Measurements from ENCODE around the gene HEBP2. TPM values are rescaled to one million over a fixed set of nuclear protein-coding genes. Genes with fewer than 3 reads are reported as not detected.
A peak's percentile ranks its signal among the peaks of the same experiment; 100 is the strongest.
"Not testable (repeated sequence)": the region's sequence is repeated elsewhere in the genome, so short reads cannot be mapped to it uniquely, and the experiment has no call there.

HEBP2 gene, protein sequence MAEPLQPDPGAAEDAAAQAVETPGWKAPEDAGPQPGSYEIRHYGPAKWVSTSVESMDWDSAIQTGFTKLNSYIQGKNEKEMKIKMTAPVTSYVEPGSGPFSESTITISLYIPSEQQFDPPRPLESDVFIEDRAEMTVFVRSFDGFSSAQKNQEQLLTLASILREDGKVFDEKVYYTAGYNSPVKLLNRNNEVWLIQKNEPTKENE
- 10 to 100 TPM; 32.9 to 50.4 TPM for total RNA-seq
- 51.5 to 100 reads per million in 2 donors for total RNA-seq

DNA sequence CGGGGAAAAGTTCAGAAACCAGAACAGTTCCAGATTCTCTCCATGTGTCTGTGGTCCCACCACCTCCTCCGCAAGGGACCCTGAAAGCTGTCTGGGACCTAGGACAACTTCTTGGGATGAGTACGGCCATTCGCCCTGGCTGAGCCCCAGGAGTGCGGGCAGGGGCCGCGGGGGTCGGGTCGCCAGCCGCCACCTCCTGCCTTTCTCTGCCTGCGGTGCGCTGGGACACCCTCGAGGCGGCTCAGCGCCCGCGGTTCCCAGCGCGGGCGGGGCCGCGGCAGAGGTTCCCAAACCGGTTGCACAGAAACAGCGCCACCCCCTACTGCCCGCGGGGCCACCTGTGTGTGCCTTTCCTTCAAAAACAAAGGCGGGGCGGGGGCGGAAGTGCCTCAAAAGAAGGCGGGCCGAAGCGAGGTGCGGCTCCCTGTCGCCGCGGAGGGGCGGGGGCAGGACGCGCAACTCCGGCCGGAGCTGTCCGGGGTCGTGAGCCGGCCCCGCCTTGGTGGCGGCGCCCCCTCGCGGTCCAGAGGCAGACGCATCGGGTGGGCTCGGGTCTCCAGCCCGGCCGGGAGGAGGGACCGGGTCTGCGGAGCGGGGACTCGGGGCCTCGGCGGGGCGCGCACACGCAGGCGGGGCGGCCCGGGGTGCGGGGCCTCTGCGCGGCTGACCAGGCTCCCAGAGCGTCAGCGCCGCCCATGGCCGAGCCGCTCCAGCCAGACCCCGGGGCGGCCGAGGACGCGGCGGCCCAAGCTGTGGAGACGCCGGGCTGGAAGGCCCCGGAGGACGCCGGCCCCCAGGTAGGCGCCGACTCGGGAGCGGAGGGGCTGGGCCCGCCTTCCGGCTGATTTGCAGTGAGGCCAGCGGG is at the start of gene HEBP2:
TSS of gene HEBP2 (plus strand) at position 423 of the 865 bp plus-strand sequence. CDS start at position 696, 273 bp downstream.
- H3K9me3 ChIP-seq (ENCODE audit: control insufficient read depth, low read length, poor library complexity, severe bottlenecking) = no peaks in the 10 kb centered on the region
- Mint-ChIP-seq H3K36me3 (ENCODE audit: low read depth) (peaks cover 8% of the 10 kb centered on the region), H3K4me1 (peaks cover 17% of the 10 kb centered on the region), H3K4me3 (peak within 1 kb of the TSS; percentile 83), H3K27me3 (no peaks in the 10 kb centered on the region), H3K27ac (peak within 1 kb of the TSS; percentile 80)
- DNase-seq (peak; percentile 84 to 91 (median 90)), ATAC-seq (peak; percentile 94)

DNA sequence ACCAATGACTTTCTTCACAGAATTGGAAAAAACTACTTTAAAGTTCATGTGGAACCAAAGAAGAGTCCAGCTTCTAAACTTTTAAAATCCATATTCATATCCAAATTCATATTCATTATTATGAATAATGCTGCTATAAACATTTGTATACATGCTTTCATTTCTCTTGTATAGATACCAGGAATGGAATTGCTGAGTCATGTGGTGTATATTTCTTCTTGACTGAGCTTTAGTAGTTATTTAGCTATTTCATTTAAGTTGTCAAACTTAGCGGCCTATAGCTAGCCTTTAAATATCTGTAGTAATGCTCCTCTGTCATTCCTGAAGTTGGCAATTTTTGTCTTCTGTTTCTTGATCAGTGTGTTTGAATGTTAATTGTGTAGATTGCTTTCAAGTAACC is 46.1 kb upstream of the HEBP2 start:
- H3K27me3 Mint-ChIP-seq = peaks cover 29% of the 10 kb centered on the region
- no peaks in the 10 kb centered on the region for H3K36me3 Mint-ChIP-seq (ENCODE audit: low read depth)
- no peaks in the 10 kb centered on the region for H3K9me3 ChIP-seq (ENCODE audit: control insufficient read depth, low read length, poor library complexity, severe bottlenecking)
- H3K4me1 Mint-ChIP-seq = no peaks in the 10 kb centered on the region
- DNase-seq = no peak
- no peak overlapping the region for H3K27ac Mint-ChIP-seq
- ATAC-seq = no peak
- H3K4me3 Mint-ChIP-seq = no peak overlapping the region

DNA sequence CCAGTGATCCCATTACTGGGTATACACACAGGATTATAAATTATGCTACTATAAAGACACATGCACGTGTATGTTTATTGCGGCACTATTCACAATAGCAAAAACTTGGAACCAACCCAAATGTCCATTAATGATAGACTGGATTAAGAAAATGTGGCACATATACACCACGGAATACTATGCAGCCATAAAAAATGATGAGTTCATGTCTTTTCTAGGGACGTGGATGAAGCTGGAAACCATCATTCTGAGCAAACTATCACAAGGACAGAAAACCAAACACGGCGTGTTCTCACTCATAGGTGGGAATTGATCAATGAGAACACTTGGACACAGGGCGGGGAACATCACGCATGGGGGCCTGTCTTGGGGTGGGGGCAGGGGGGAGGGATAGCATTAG is 35.3 kb upstream of the HEBP2 start:
- ATAC-seq; H3K9me3 ChIP-seq (ENCODE audit: control insufficient read depth, low read length, poor library complexity, severe bottlenecking); H3K36me3 Mint-ChIP-seq (ENCODE audit: low read depth); H3K4me3 Mint-ChIP-seq; H3K4me1 Mint-ChIP-seq; H3K27ac Mint-ChIP-seq; DNase-seq: not testable (repeated sequence)
- H3K27me3 Mint-ChIP-seq = peaks cover 31% of the 10 kb centered on the region

DNA sequence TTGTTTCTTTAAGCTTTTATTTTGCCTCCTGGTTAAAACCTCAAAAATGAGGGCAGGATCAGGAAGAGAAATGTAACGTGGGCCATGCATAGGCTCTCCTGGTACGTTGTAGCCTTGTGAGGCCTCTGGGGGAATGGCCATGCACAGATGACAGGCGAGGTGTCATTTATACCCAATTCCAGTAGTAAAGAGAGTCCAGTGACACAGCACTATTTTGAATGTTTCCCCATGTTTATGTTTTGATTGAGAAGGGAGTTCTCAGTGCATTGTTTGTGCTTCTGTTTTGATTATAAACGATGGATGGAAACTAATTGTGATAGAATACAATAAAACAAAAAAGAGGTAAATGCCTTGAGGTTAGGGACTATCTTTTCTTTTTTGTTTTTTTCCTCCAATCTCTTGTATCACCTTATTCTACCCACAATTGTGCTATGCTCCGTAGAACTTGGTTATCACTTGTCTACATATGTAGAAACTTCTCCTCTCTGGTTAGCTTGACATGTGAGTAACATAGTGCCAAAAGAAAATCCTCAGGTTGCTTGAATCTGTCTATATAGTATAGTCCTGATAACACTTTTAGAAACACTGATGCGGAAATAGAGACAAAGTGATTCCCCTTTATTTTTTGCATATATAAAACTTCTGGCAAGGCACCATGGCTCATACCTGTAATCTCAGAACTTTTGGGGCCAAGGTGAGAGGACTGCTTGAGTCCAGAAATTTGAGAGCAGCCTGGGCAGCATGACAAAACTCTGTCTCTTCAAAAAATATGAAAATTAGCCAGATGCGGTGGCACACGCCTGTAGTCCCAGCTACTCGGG is 33.2 kb upstream of the HEBP2 start:
- no peak overlapping the region for H3K27ac Mint-ChIP-seq
- peaks cover 17% of the 10 kb centered on the region for H3K27me3 Mint-ChIP-seq
- H3K9me3 ChIP-seq (ENCODE audit: control insufficient read depth, low read length, poor library complexity, severe bottlenecking) = no peaks in the 10 kb centered on the region
- H3K36me3 Mint-ChIP-seq (ENCODE audit: low read depth) = peaks cover 5% of the 10 kb centered on the region
- no peak overlapping the region for H3K4me3 Mint-ChIP-seq
- H3K4me1 Mint-ChIP-seq = no peaks in the 10 kb centered on the region
- no peak for ATAC-seq
- DNase-seq = no peak

DNA sequence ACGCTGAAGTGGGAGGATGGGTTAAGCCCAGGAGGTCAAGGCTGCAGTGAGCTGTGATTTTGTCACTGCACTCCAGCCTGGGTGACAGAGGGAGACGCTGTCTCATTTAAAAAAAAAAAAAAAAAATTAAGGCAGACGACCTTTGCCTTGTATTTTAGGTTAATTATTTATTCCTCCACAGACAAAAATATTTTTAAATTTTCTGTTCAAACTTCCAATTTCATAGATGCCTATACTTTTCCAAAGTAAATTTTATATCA is 32.6 kb upstream of the HEBP2 start:
- peaks cover 17% of the 10 kb centered on the region for H3K27me3 Mint-ChIP-seq
- H3K4me1 Mint-ChIP-seq = no peaks in the 10 kb centered on the region
- DNase-seq (no peak), ATAC-seq (no peak)
- H3K36me3 Mint-ChIP-seq (ENCODE audit: low read depth) = peaks cover 5% of the 10 kb centered on the region
- no peak overlapping the region for H3K4me3 Mint-ChIP-seq
- H3K27ac Mint-ChIP-seq = peak overlapping the region; percentile 61
- no peaks in the 10 kb centered on the region for H3K9me3 ChIP-seq (ENCODE audit: control insufficient read depth, low read length, poor library complexity, severe bottlenecking)

DNA sequence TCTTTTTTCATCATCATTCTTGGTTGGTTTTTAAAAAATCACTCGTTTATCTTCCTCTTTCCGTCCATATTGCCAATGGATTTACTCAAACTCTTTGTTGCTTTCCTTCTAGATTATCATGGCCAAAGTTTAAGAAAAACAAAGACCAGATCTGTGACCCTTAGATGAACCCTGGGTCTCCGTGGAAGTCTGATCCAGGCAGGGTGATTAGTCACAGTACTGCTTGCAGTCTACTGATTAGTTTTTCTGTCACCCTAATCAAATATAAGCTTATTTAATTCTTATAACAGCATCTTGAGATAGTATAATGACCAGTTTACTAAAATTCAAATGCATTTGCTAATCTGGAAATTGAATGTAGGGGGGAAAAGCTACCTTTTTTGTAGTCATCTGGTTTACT is 32.3 kb upstream of the HEBP2 start:
- no peak overlapping the region for H3K4me3 Mint-ChIP-seq
- H3K4me1 Mint-ChIP-seq = no peaks in the 10 kb centered on the region
- H3K27ac Mint-ChIP-seq = peak overlapping the region; percentile 61
- ATAC-seq (no peak), DNase-seq (no peak)
- H3K27me3 Mint-ChIP-seq = peaks cover 17% of the 10 kb centered on the region
- H3K36me3 Mint-ChIP-seq (ENCODE audit: low read depth) = peaks cover 5% of the 10 kb centered on the region
- no peaks in the 10 kb centered on the region for H3K9me3 ChIP-seq (ENCODE audit: control insufficient read depth, low read length, poor library complexity, severe bottlenecking)

DNA sequence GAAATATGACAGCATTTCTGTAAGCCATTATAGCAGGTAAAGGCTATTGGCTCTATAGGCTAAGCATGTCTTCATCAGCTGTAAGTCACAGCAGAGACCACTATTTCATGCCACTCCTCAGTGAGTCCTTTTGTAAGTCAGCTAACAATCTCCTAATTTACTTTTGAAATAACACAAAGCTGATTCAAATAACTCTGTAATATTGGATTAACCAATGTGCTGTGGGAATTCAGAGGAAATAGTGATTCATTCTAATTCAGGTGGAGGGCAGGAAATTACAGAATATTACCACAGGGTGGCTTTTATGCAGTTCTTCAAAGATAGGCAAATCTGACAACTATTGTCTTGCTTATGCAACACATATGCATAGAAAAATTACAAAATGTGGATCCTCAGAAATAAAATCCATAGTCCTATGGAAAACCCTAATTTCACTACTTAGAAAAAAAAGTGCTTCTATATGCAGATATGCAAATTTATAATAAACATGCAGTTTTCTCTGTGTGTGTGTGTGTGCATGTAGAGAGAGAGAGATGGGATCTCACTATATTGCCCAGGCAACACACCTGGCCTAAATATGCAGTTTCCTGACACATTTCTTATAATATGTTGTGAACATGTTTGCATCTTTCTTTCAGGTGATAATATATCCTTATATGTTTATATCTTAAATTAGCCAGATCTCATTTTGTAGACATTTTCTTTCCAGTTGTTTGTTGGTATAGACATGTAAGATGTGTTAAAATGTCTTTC is 31.1 kb upstream of the HEBP2 start:
- DNase-seq (no peak), ATAC-seq (peak; percentile 53)
- peaks cover 17% of the 10 kb centered on the region for H3K27me3 Mint-ChIP-seq
- no peak overlapping the region for H3K4me3 Mint-ChIP-seq
- H3K4me1 Mint-ChIP-seq = no peaks in the 10 kb centered on the region
- H3K36me3 Mint-ChIP-seq (ENCODE audit: low read depth) = peaks cover 5% of the 10 kb centered on the region
- H3K27ac Mint-ChIP-seq = peak overlapping the region; percentile 61
- no peaks in the 10 kb centered on the region for H3K9me3 ChIP-seq (ENCODE audit: control insufficient read depth, low read length, poor library complexity, severe bottlenecking)

DNA sequence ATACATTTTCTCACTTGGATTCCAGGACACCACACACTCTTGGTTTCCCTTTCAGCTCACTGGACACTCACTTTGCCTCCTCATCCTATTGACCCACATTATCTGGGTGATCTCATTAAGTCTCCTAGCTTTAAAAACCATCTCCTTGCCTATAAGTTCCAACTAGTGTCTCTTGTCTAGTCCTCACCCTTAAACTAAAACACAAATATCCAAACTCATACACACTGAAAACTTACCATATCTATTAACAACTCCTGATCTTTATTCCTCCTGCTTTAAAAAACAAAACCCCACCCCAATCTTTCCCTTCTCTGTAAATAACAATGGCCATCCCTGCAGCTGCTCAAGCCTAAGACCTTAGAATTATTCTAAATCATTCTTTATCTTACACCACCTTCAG is 29.8 kb upstream of the HEBP2 start:
- Mint-ChIP-seq H3K36me3 (ENCODE audit: low read depth) (peaks cover 5% of the 10 kb centered on the region), H3K4me1 (no peaks in the 10 kb centered on the region), H3K27ac (no peak overlapping the region), H3K27me3 (peaks cover 17% of the 10 kb centered on the region), H3K4me3 (no peak overlapping the region)
- ATAC-seq (no peak), DNase-seq (no peak)
- H3K9me3 ChIP-seq (ENCODE audit: control insufficient read depth, low read length, poor library complexity, severe bottlenecking) = no peaks in the 10 kb centered on the region

DNA sequence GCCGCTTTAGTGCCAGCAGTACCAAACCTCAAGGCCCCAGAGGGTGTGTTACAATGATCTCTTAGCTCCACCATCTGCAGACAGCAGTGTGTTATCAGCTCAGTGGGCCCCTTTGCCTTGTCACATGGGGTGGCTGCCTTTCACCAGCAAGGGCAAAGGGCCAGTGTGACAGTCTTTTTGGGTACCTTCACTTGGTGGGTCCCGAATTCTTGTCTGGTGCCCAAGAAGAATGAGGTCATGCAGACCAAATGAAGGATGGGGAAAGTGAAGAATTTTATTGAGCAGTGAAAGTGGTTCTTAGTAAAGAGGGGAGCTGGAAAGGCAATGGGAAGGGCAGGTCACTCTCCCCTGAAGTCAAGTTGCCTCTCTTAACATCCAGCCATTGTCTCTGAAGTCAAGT is 29.2 kb upstream of the HEBP2 start:
- no peak for DNase-seq
- Mint-ChIP-seq H3K4me3 (no peak overlapping the region), H3K27me3 (peaks cover 16% of the 10 kb centered on the region), H3K36me3 (ENCODE audit: low read depth) (peaks cover 5% of the 10 kb centered on the region), H3K4me1 (no peaks in the 10 kb centered on the region), H3K27ac (no peak overlapping the region)
- H3K9me3 ChIP-seq (ENCODE audit: control insufficient read depth, low read length, poor library complexity, severe bottlenecking) = no peaks in the 10 kb centered on the region
- ATAC-seq = no peak

DNA sequence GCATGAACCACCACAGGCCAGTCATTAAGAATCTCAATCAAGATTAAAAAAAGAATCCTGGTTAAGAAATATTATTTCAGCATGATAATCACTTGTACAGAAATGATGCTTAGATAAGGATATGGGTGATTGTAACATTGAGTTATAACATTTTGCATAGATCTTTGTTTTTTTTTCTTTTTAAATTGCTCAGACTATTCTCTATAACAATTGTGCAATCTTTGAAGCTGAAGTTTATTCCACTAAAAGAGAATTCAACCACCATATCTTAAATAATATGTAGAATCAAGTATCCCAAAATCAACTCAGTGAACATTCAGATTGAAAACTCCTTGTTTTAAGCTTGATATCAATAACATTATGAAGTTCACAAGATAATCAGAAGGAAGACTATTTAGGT is 27.0 kb upstream of the HEBP2 start:
- H3K9me3 ChIP-seq (ENCODE audit: control insufficient read depth, low read length, poor library complexity, severe bottlenecking) = no peaks in the 10 kb centered on the region
- no peak for ATAC-seq
- Mint-ChIP-seq H3K27me3 (peaks cover under 1% of the 10 kb centered on the region), H3K36me3 (ENCODE audit: low read depth) (peaks cover 5% of the 10 kb centered on the region), H3K4me3 (no peak overlapping the region), H3K27ac (no peak overlapping the region), H3K4me1 (no peaks in the 10 kb centered on the region)
- no peak for DNase-seq

DNA sequence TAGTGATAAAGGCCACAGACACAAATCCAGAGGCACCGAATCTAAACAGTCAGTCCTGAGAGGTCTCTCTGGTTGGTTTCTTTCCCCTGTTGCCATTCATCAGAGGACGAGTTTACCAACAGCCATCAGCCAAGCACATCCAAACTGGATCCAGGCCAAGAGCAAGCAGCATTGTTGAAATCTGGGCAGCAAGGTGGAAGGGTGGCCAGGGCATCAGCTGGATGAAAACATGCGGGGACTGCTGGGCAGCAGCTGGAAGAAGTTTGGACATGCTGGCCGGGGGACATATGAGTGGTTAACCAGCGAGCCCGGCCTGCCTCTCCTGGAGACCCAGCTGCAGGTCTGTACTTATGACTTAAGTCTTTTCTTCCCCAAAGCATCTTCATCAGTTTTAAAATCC is 26.2 kb upstream of the HEBP2 start, which contains the start of gene SMIM28:
TSS of gene SMIM28 (plus strand) at position 62 of the 400 bp plus-strand sequence. CDS start at position 230, 168 bp downstream.
- DNase-seq (no peak), ATAC-seq (no peak)
- Mint-ChIP-seq H3K4me1 (no peaks in the 10 kb centered on the region), H3K4me3 (no peak within 1 kb of the TSS), H3K27ac (no peak within 1 kb of the TSS), H3K27me3 (peaks cover 5% of the 10 kb centered on the region), H3K36me3 (ENCODE audit: low read depth) (peaks cover 5% of the 10 kb centered on the region)
- no peaks in the 10 kb centered on the region for H3K9me3 ChIP-seq (ENCODE audit: control insufficient read depth, low read length, poor library complexity, severe bottlenecking)

DNA sequence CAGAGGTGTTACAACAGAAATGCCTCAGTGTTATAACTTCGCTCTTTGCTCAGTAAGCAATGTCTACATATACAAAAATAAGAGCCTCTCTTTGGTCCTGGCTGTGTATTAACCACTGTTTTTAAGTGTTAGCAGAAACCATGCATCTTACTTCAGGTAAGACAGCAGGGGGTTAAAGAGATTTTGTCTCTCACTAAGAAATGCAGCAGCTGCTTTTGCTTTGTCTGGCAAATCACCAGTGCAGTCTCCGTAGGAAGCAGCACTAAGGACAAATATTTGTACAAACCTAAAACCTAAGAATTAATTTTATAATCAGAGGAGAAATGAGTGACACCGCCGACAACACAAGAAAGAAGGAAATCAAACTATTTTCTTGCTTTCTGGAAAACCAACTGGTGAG is 25.6 kb upstream of the HEBP2 start:
- Mint-ChIP-seq H3K27ac (no peak overlapping the region), H3K36me3 (ENCODE audit: low read depth) (peaks cover 5% of the 10 kb centered on the region), H3K4me3 (no peak overlapping the region), H3K27me3 (peaks cover 7% of the 10 kb centered on the region), H3K4me1 (no peaks in the 10 kb centered on the region)
- no peaks in the 10 kb centered on the region for H3K9me3 ChIP-seq (ENCODE audit: control insufficient read depth, low read length, poor library complexity, severe bottlenecking)
- ATAC-seq = no peak
- DNase-seq = no peak

Data from T-helper 17 cell (primary cell).